T-helper 1 cell (primary cell): ENCODE measurements around the gene HTRA2.

ENCODE experiments used
- DNase-seq, 5 donors: peaks; one replicate each; pipeline ENCODE4 v3.0.0-alpha.2; 2012 to 2020

Gene HTRA2

GRCh38 chr2:74500578-74500946, 29.2 kb upstream of the HTRA2 start:
- DNase-seq = no peak

- no peak for DNase-seq
Observed at GRCh38 chr2:74501335-74502071, 28.2 kb upstream of the HTRA2 start.

- no peak for DNase-seq
Observed at GRCh38 chr2:74502147-74502719, 27.5 kb upstream of the HTRA2 start.

GRCh38 chr2:74502720-74503505, 26.8 kb upstream of the HTRA2 start:
- peak in 1 of 5 donors; percentile 69 for DNase-seq

GRCh38 chr2:74503506-74504475, 25.9 kb upstream of the HTRA2 start:
- no peak for DNase-seq

- DNase-seq = no peak
Observed at GRCh38 chr2:74504591-74504990, 25.1 kb upstream of the HTRA2 start.

- DNase-seq = no peak
Observed at GRCh38 chr2:74505448-74506246, 24.1 kb upstream of the HTRA2 start.

- DNase-seq = peak; percentile 94 to 98 (median 96)
Observed at GRCh38 chr2:74507145-74507925, 22.4 kb upstream of the HTRA2 start, which contains the start of gene PCGF1. TSS of gene PCGF1 (minus strand) at chr2:74507695. CDS start at chr2:74507668, 27 bp downstream.

GRCh38 chr2:74507926-74508520, 21.7 kb upstream of the HTRA2 start:
- DNase-seq = no peak

- no peak for DNase-seq
Observed at GRCh38 chr2:74510272-74510671, 19.5 kb upstream of the HTRA2 start.

GRCh38 chr2:74511104-74511989, 18.4 kb upstream of the HTRA2 start:
- DNase-seq = no peak

- no peak for DNase-seq
Observed at GRCh38 chr2:74512744-74513604, 16.8 kb upstream of the HTRA2 start.

- DNase-seq = peak in 1 of 5 donors; percentile 69
Observed at GRCh38 chr2:74513605-74514367, 15.9 kb upstream of the HTRA2 start.

GRCh38 chr2:74514368-74515270, 15.1 kb upstream of the HTRA2 start, which contains the start of gene TLX2:
TSS of gene TLX2 (plus strand) at chr2:74514450. CDS start at chr2:74514807, 357 bp downstream.
- DNase-seq = peak in 1 of 5 donors; percentile 17

- peak in 1 of 5 donors; percentile 34 for DNase-seq
Observed at GRCh38 chr2:74515271-74515980, 14.3 kb upstream of the HTRA2 start.
